Liver (tissue), 9 donors: Measurements from ENCODE around the gene GPC3. TPM values are rescaled to one million over a fixed set of nuclear protein-coding genes. Genes with fewer than 3 reads are reported as not detected.

Experiments
- DNase-seq: peaks from one replicate; pipeline ENCODE4 v3.0.0-alpha.2; 2017; ENCODE audit warnings: low spot score
- H3K27ac ChIP-seq, 2 donors: one replicate each; pipeline ENCODE4 v1.7.0; 2013; ENCODE audit warnings: inconsistent platforms in 2 of 2, low read length in 2 of 2, control low read depth in 1 of 2, low read depth in 1 of 2, mild to moderate bottlenecking in 1 of 2
- H3K27me3 ChIP-seq, 4 donors: one replicate each; pipeline versions ENCODE4 v1.6.1 to v1.7.0; 2013; ENCODE audit warnings: low read length in 3 of 4, inconsistent platforms in 1 of 4, mild to moderate bottlenecking in 1 of 4, moderate library complexity in 1 of 4; ENCODE audit not compliant: control insufficient read depth in 4 of 4, insufficient read depth in 4 of 4
- H3K36me3 ChIP-seq, 4 donors: one replicate each; pipeline versions ENCODE4 v1.6.1 to v1.7.0; 2013; ENCODE audit warnings: low read length in 3 of 4, mild to moderate bottlenecking in 3 of 4, low read depth in 1 of 4, moderate library complexity in 1 of 4; ENCODE audit not compliant: control insufficient read depth in 4 of 4, insufficient read depth in 3 of 4
- H3K4me1 ChIP-seq, 4 donors: one replicate each; pipeline versions ENCODE4 v1.6.1 to v1.7.0; 2013; ENCODE audit warnings: low read length in 3 of 4, mild to moderate bottlenecking in 3 of 4, moderate library complexity in 1 of 4; ENCODE audit not compliant: control insufficient read depth in 4 of 4, insufficient read depth in 4 of 4
- H3K4me3 ChIP-seq, 3 donors: one replicate each; pipeline versions ENCODE4 v1.6.1 to v1.7.0; 2013; ENCODE audit warnings: low read length in 3 of 3, control low read depth in 1 of 3, low read depth in 1 of 3, mild to moderate bottlenecking in 1 of 3
- H3K9ac ChIP-seq, 2 donors: one replicate each; pipeline ENCODE4 v1.7.0; 2013; ENCODE audit warnings: low read length in 2 of 2, mild to moderate bottlenecking in 2 of 2, moderate library complexity in 2 of 2, control low read depth in 1 of 2, low read depth in 1 of 2
- H3K9me3 ChIP-seq, 4 donors: one replicate each; pipeline versions ENCODE4 v1.6.1 to v1.7.0; 2013; ENCODE audit warnings: low read length in 3 of 4; ENCODE audit not compliant: control insufficient read depth in 4 of 4
- EGR1 ChIP-seq, 2 donors: IDR thresholded peaks; 2 replicates each; pipeline ENCODE4 v1.6.1; 2016 to 2018; ENCODE audit warnings: antibody characterized with exemption in 2 of 2, low read depth in 2 of 2
- FOXA1 ChIP-seq: IDR thresholded peaks from 2 replicates; pipeline ENCODE4 v1.6.1; 2016; ENCODE audit warnings: antibody characterized with exemption
- GABPA ChIP-seq, 2 donors: IDR thresholded peaks in 1 of 2; conservative IDR thresholded peaks in 1 of 2; 2 replicates each; pipeline ENCODE4 v1.6.1; 2016; ENCODE audit warnings: antibody characterized with exemption in 2 of 2, mild to moderate bottlenecking in 1 of 2, moderate library complexity in 1 of 2
- HNF4A ChIP-seq, 2 donors: conservative IDR thresholded peaks; 2 replicates each; pipeline ENCODE4 v1.6.1; 2016; ENCODE audit warnings: antibody characterized with exemption in 2 of 2, mild to moderate bottlenecking in 2 of 2
- HNF4G ChIP-seq: IDR thresholded peaks from 2 replicates; pipeline ENCODE4 v1.6.1; 2016; ENCODE audit warnings: antibody characterized with exemption
- JUND ChIP-seq, 2 donors: IDR thresholded peaks; 2 replicates each; pipeline ENCODE4 v1.6.1; 2016; ENCODE audit warnings: antibody characterized with exemption in 2 of 2
- NR2F2 ChIP-seq: IDR thresholded peaks from 2 replicates; pipeline ENCODE4 v1.6.1; 2016; ENCODE audit warnings: antibody characterized with exemption
- RAD21 ChIP-seq, 2 donors: IDR thresholded peaks; 2 replicates each; pipeline ENCODE4 v1.6.1; 2016; ENCODE audit warnings: antibody characterized with exemption in 2 of 2, mild to moderate bottlenecking in 2 of 2
- RXRA ChIP-seq, 2 donors: IDR thresholded peaks; 2 replicates each; pipeline ENCODE4 v1.6.1; 2017 to 2018; ENCODE audit warnings: antibody characterized with exemption in 2 of 2, mild to moderate bottlenecking in 1 of 2
- SP1 ChIP-seq: IDR thresholded peaks from 2 replicates; pipeline ENCODE4 v1.6.1; 2018; ENCODE audit warnings: antibody characterized with exemption, mild to moderate bottlenecking
- TAF1 ChIP-seq: conservative IDR thresholded peaks from 2 replicates; pipeline ENCODE4 v1.6.1; 2016; ENCODE audit warnings: antibody characterized with exemption, mild to moderate bottlenecking
- YY1 ChIP-seq: IDR thresholded peaks from 2 replicates; pipeline ENCODE4 v1.6.1; 2016; ENCODE audit warnings: antibody characterized with exemption, mild to moderate bottlenecking
- WGBS: extraction: QIAGEN DNeasy Blood & Tissue Kit; methylation state at CpG from one replicate; pipeline ENCODE4 v1.1.7; 2013; 5-methylcytosine and 5-hydroxymethylcytosine counted together
- polyA plus RNA-seq, 2 donors: library from polyadenylated mRNA; stranded (reverse) in 1 of 2; unstranded in 1 of 2; fragments of 200-250 nt in 1 of 2; fragments of >200 nt in 1 of 2; fragmentation: Nextera tagmentation in 1 of 2; extraction: Ambion mirVana in 1 of 2; gene quantifications; one replicate each; pipeline versions ENCODE4 v1.2.1 to v1.2.3, GENCODE V29; 2013 to 2015
- total RNA-seq, 2 donors: library from RNA; depleted of rRNA; stranded (reverse); fragments of >200 nt; gene quantifications; one replicate each; pipeline ENCODE4 v1.2.3, GENCODE V29; 2014
- TF ChIP-seq, protein P1 (sequence below): IDR thresholded peaks from 2 replicates; pipeline ENCODE4 v1.6.1; 2016; ENCODE audit warnings: antibody characterized with exemption
- TF ChIP-seq, protein P2 (sequence below): fragments of 150-350 bp; IDR thresholded peaks from 2 replicates; pipeline ENCODE4 v1.5.1; 2017; ENCODE audit warnings: improper control_type of control experiment, low read depth, low read length; ENCODE audit not compliant: missing input control
- TF ChIP-seq, protein P3 (sequence below): IDR thresholded peaks from 2 replicates; pipeline ENCODE4 v1.6.1; 2016; ENCODE audit warnings: antibody characterized with exemption
- TF ChIP-seq, protein P4 (sequence below): IDR thresholded peaks from 2 replicates; pipeline ENCODE4 v1.6.1; 2016; ENCODE audit warnings: antibody characterized with exemption, mild to moderate bottlenecking
- donor health status: healthy.
- donor health status: healthy.
- donor health status: healthy.
- donor health status: healthy.
- donor health status: healthy.

The GPC3 gene
- total and polyA plus RNA-seq, 4 donors: 0.40 to 1,133 (median 1.5) TPM

DNA sequence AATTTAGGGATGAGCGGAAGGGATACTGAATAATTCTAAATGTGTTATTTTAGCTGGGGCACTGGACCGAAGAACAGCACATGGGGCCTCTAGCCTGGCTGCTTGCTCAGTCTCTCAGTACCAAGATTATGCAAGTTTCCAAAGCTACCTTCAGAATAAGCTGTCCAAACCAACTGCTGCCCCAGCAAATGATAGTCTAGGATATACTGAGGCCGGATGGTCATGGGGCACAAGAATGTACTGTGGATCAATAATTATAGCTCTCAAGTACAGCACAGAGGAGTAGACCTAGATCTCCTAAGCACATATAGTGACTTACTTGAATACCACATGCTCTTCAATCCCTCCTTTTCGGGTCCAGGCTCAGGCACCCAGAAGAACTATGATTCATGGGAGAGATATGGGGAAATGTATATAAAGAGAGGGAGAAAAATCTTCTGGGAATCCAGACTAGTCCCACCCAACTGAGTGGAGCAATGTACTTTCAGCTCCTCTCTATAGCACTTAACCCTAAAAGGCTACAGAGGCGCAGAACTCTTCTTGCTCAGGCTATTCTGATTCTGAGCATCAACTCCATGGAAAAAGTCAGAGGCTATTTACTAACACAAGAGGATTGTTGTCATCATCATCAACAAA is 409.8 kb downstream of the GPC3 start:
- Histone ChIP-seq H3K9me3 (peaks cover 0 to 4% (median 0%) of the 10 kb centered on the region in 4 donors), H3K27ac (no peak overlapping the region), H3K4me3 (no peak overlapping the region), H3K36me3 (no peaks in the 10 kb centered on the region), H3K9ac (no peak overlapping the region), H3K27me3 (no peaks in the 10 kb centered on the region), H3K4me1 (no peaks in the 10 kb centered on the region)
- 95% methylated on average over 5 of the region's 5 CpGs for WGBS
- no peak for DNase-seq
- TF ChIP-seq FOXA1 (no peak), EGR1 (IDR thresholded peaks at IDR 0.05; ENCODE audit: low read depth in 2 of 2) (no peak), RXRA (IDR thresholded peaks at IDR 0.05) (no peak), HNF4A (conservative IDR thresholded peaks at IDR 0.05) (no peak), RAD21 (IDR thresholded peaks at IDR 0.05) (no peak), NR2F2 (no peak), SP1 (no peak), JUND (IDR thresholded peaks at IDR 0.05) (no peak), YY1 (no peak), GABPA (IDR thresholded peaks at IDR 0.05 in 1 of 2, conservative IDR thresholded peaks at IDR 0.05 in 1 of 2) (no peak), HNF4G (no peak)
- TF ChIP-seq, protein P1, sequence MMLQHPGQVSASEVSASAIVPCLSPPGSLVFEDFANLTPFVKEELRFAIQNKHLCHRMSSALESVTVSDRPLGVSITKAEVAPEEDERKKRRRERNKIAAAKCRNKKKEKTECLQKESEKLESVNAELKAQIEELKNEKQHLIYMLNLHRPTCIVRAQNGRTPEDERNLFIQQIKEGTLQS: no peak
- TF ChIP-seq, protein P2, sequence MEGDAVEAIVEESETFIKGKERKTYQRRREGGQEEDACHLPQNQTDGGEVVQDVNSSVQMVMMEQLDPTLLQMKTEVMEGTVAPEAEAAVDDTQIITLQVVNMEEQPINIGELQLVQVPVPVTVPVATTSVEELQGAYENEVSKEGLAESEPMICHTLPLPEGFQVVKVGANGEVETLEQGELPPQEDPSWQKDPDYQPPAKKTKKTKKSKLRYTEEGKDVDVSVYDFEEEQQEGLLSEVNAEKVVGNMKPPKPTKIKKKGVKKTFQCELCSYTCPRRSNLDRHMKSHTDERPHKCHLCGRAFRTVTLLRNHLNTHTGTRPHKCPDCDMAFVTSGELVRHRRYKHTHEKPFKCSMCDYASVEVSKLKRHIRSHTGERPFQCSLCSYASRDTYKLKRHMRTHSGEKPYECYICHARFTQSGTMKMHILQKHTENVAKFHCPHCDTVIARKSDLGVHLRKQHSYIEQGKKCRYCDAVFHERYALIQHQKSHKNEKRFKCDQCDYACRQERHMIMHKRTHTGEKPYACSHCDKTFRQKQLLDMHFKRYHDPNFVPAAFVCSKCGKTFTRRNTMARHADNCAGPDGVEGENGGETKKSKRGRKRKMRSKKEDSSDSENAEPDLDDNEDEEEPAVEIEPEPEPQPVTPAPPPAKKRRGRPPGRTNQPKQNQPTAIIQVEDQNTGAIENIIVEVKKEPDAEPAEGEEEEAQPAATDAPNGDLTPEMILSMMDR: no peak
- TF ChIP-seq, protein P3, sequence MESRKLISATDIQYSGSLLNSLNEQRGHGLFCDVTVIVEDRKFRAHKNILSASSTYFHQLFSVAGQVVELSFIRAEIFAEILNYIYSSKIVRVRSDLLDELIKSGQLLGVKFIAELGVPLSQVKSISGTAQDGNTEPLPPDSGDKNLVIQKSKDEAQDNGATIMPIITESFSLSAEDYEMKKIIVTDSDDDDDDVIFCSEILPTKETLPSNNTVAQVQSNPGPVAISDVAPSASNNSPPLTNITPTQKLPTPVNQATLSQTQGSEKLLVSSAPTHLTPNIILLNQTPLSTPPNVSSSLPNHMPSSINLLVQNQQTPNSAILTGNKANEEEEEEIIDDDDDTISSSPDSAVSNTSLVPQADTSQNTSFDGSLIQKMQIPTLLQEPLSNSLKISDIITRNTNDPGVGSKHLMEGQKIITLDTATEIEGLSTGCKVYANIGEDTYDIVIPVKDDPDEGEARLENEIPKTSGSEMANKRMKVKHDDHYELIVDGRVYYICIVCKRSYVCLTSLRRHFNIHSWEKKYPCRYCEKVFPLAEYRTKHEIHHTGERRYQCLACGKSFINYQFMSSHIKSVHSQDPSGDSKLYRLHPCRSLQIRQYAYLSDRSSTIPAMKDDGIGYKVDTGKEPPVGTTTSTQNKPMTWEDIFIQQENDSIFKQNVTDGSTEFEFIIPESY: no peak

DNA sequence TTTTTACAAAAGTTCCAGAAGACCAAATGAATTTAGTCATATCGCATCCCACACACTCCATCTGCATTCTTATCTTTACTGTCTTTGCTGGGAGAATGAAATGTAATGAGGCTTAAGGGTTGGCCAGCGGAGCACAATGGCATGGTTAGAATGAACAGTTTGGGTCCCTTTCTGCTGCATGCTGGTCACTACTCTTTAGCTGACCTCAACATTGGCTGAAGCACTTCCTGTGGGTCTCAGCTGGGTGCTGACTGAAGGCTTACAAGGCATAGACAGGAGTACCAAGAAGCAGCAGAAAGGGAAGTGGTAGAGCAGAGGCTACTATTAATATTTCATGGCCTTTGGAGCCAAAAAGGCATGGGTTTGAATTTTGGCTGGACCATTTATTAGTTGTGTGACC is 410.7 kb downstream of the GPC3 start:
- whole genome bisulfite sequencing: 88% methylated on average over 2 of the region's 2 CpGs

More for the DNA sequence above, 410.7 kb downstream of the GPC3 start:
- no peak overlapping the region for H3K4me3 ChIP-seq
- no peaks in the 10 kb centered on the region for H3K36me3 ChIP-seq
- H3K27me3 ChIP-seq: no peaks in the 10 kb centered on the region
- peaks cover 0 to 4% (median 0%) of the 10 kb centered on the region in 4 donors for H3K9me3 ChIP-seq
- H3K9ac ChIP-seq: no peak overlapping the region
- H3K27ac ChIP-seq: no peak overlapping the region
- no peak for DNase-seq
- TF ChIP-seq NR2F2 (no peak), EGR1 (IDR thresholded peaks at IDR 0.05; ENCODE audit: low read depth in 2 of 2) (no peak), SP1 (no peak), FOXA1 (no peak), HNF4G (no peak), GABPA (IDR thresholded peaks at IDR 0.05 in 1 of 2, conservative IDR thresholded peaks at IDR 0.05 in 1 of 2) (no peak), HNF4A (conservative IDR thresholded peaks at IDR 0.05) (no peak), YY1 (no peak), RAD21 (IDR thresholded peaks at IDR 0.05) (no peak), TAF1 (no peak)
- TF ChIP-seq, protein P1: no peak
- TF ChIP-seq, protein P4, sequence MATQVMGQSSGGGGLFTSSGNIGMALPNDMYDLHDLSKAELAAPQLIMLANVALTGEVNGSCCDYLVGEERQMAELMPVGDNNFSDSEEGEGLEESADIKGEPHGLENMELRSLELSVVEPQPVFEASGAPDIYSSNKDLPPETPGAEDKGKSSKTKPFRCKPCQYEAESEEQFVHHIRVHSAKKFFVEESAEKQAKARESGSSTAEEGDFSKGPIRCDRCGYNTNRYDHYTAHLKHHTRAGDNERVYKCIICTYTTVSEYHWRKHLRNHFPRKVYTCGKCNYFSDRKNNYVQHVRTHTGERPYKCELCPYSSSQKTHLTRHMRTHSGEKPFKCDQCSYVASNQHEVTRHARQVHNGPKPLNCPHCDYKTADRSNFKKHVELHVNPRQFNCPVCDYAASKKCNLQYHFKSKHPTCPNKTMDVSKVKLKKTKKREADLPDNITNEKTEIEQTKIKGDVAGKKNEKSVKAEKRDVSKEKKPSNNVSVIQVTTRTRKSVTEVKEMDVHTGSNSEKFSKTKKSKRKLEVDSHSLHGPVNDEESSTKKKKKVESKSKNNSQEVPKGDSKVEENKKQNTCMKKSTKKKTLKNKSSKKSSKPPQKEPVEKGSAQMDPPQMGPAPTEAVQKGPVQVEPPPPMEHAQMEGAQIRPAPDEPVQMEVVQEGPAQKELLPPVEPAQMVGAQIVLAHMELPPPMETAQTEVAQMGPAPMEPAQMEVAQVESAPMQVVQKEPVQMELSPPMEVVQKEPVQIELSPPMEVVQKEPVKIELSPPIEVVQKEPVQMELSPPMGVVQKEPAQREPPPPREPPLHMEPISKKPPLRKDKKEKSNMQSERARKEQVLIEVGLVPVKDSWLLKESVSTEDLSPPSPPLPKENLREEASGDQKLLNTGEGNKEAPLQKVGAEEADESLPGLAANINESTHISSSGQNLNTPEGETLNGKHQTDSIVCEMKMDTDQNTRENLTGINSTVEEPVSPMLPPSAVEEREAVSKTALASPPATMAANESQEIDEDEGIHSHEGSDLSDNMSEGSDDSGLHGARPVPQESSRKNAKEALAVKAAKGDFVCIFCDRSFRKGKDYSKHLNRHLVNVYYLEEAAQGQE: no peak
- TF ChIP-seq, protein P2: no peak
- H3K4me1 ChIP-seq: no peaks in the 10 kb centered on the region
